KMS-11 (cell line): Measurements from ENCODE around the gene METTL21C.

Source experiments
- H2AFZ ChIP-seq: fragments of 200-600 bp; sonication (generic); 2 replicates; pipeline ENCODE4 v1.6.1; 2016; ENCODE audit warnings: antibody characterized with exemption, mixed run types, low read depth
- H3K27ac ChIP-seq: fragments of 200-600 bp; sonication (generic); 2 replicates; pipeline ENCODE4 v1.6.1; 2016; ENCODE audit warnings: mild to moderate bottlenecking, mixed run types
- H3K27me3 ChIP-seq: fragments of 200-600 bp; sonication (generic); 2 replicates; pipeline ENCODE4 v1.6.1; 2017; ENCODE audit warnings: mild to moderate bottlenecking, low read depth, mixed run types, moderate library complexity; ENCODE audit not compliant: insufficient read depth
- H3K36me3 ChIP-seq: fragments of 200-600 bp; sonication (generic); 2 replicates; pipeline ENCODE4 v1.6.1; 2017; ENCODE audit warnings: mild to moderate bottlenecking, mixed run types; ENCODE audit not compliant: insufficient read depth
- H3K4me1 ChIP-seq: fragments of 200-600 bp; sonication (generic); 2 replicates; pipeline ENCODE4 v1.6.1; 2016; ENCODE audit warnings: mild to moderate bottlenecking, low read depth, mixed run types; ENCODE audit not compliant: poor library complexity, severe bottlenecking
- H3K4me2 ChIP-seq: fragments of 200-600 bp; sonication (generic); 2 replicates; pipeline ENCODE4 v1.7.0; 2016; ENCODE audit warnings: mild to moderate bottlenecking, mixed run types
- H3K4me3 ChIP-seq: fragments of 200-600 bp; sonication (generic); IDR thresholded peaks from 2 replicates; pipeline ENCODE4 v1.6.1; 2017; ENCODE audit warnings: low read depth, low read length, mixed read lengths; ENCODE audit not compliant: insufficient read depth
- H3K79me2 ChIP-seq: fragments of 200-600 bp; sonication (generic); 2 replicates; pipeline ENCODE4 v1.6.1; 2016; ENCODE audit warnings: low read depth, mixed run types; ENCODE audit not compliant: insufficient read depth
- H3K9ac ChIP-seq: fragments of 200-600 bp; sonication (generic); 2 replicates; pipeline ENCODE4 v1.6.1; 2016; ENCODE audit warnings: mild to moderate bottlenecking, mixed run types
- H4K20me1 ChIP-seq: fragments of 200-600 bp; sonication (generic); 2 replicates; pipeline ENCODE4 v1.6.1; 2016; ENCODE audit warnings: mild to moderate bottlenecking, mixed run types; ENCODE audit not compliant: insufficient read depth
- CTCF ChIP-seq: fragments of 200-600 bp; sonication (generic); conservative IDR thresholded peaks from 2 replicates; pipeline ENCODE4 v1.6.1; 2017; ENCODE audit warnings: low read depth, mild to moderate bottlenecking, antibody characterized with exemption, low read length, moderate library complexity, mixed read lengths

Gene METTL21C

GRCh38 chr13:102667911-102668310 lies 26.9 kb downstream of the METTL21C start:
- H3K4me2 ChIP-seq, result no peak overlapping the region
- TF ChIP-seq CTCF, result no peak

DNA sequence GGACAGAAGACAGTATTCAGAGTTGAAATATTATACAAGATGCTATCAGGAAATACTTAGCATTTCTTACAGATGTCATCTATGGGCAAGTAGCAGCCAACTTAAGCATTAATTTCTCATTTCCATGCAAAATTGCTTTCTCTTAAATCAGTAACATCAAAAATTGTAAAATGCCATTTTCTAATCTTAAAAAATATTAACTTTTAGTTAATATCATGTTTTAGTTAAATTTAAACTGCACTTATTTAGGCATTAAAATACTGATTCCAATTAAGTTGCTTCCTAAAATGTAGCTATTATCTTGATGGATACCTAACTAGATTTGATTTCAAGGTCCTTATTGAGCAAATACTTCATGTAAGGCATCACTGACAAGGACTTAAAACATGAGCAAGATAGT lies 27.8 kb downstream of the METTL21C start:
- no peaks in the 10 kb centered on the region for H4K20me1 ChIP-seq
- no peaks in the 10 kb centered on the region for H3K27me3 ChIP-seq
- H2AFZ ChIP-seq, result no peak overlapping the region
- H3K9ac ChIP-seq, result no peak overlapping the region
- no peak overlapping the region for H3K27ac ChIP-seq
- no peak overlapping the region for H3K4me2 ChIP-seq
- TF ChIP-seq CTCF, result no peak
- no peaks in the 10 kb centered on the region for H3K36me3 ChIP-seq
- H3K4me3 ChIP-seq, result no peak overlapping the region
- no peaks in the 10 kb centered on the region for H3K4me1 ChIP-seq
- no peaks in the 10 kb centered on the region for H3K79me2 ChIP-seq

More at GRCh38 chr13:102667911-102668310, 26.9 kb downstream of the METTL21C start:
- Histone ChIP-seq H3K4me1 (no peaks in the 10 kb centered on the region), H3K79me2 (no peaks in the 10 kb centered on the region), H4K20me1 (no peaks in the 10 kb centered on the region), H3K36me3 (no peaks in the 10 kb centered on the region), H3K27ac (no peak overlapping the region), H3K4me3 (no peak overlapping the region), H2AFZ (no peak overlapping the region), H3K27me3 (no peaks in the 10 kb centered on the region), H3K9ac (no peak overlapping the region)

DNA sequence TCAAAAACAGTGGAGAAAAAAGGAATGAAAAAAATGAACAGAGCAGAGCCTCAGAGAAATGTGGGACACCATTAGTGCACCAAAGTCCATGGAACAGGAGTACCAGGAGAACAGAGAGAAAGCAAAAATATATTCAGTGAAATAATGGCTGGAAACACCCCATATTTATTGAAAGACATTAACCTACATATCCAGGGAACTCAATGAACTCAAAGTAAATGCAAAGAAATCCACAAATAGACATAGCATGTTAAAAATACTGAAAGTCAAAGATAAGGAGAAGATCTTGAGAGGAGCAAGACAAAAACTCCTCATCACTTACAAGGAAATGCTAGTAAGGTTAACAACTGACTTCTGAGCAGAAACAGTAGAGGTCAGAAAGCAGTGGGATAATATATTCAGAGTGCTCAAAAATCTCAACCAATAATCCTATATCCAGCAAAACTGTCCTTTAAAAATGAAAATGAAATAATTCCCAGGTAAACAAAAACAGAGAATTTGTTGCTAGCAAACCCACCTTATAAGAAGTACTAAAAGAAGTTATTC lies 35.6 kb downstream of the METTL21C start:
- H3K4me3 ChIP-seq, result no peak overlapping the region
- no peak overlapping the region for H3K4me2 ChIP-seq
- no peaks in the 10 kb centered on the region for H3K4me1 ChIP-seq
- H4K20me1 ChIP-seq, result no peaks in the 10 kb centered on the region
- no peak overlapping the region for H2AFZ ChIP-seq
- no peak overlapping the region for H3K9ac ChIP-seq
- no peak overlapping the region for H3K27ac ChIP-seq
- no peaks in the 10 kb centered on the region for H3K36me3 ChIP-seq
- H3K27me3 ChIP-seq, result no peaks in the 10 kb centered on the region
- TF ChIP-seq CTCF, result no peak
- H3K79me2 ChIP-seq, result no peaks in the 10 kb centered on the region

DNA sequence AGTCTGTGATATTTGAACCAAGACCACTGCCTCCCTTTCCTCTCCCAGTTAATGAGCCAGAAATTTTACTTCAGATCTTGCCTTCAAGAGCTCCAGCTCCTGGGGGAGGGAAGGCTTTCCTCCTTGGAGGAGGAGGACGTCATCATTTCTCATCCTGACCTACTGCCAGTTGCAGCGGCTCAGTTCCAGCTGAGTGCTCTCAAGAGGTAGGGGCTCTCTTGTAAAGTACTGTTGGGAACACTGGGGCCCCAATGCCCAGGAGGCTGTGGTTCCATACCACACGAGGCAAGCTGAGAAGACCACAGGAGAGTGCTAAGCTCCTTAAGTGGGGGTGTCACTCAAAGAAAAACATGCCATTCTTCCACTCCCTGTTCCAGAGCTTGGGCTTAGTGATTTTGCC lies 36.2 kb downstream of the METTL21C start:
- H3K27me3 ChIP-seq, result no peaks in the 10 kb centered on the region
- no peaks in the 10 kb centered on the region for H4K20me1 ChIP-seq
- H3K79me2 ChIP-seq, result no peaks in the 10 kb centered on the region
- no peak overlapping the region for H2AFZ ChIP-seq
- H3K4me2 ChIP-seq, result no peak overlapping the region
- no peak for TF ChIP-seq CTCF
- no peak overlapping the region for H3K9ac ChIP-seq
- no peak overlapping the region for H3K4me3 ChIP-seq
- no peaks in the 10 kb centered on the region for H3K4me1 ChIP-seq
- no peak overlapping the region for H3K27ac ChIP-seq
- H3K36me3 ChIP-seq, result no peaks in the 10 kb centered on the region
